Astrocyte of the cerebellum (primary cell): ENCODE results near the gene CYSTM1.

Experiments
- DNase-seq: peaks from one replicate; pipeline ENCODE4 v3.0.0-alpha.2; 2011; ENCODE audit warnings: low read depth
- H3K4me3 ChIP-seq: 2 replicates; pipeline ENCODE4 v1.5.1; 2011; ENCODE audit warnings: mild to moderate bottlenecking, low read depth, low read length, moderate library complexity
- CTCF ChIP-seq: IDR thresholded peaks from 2 replicates; pipeline ENCODE4 v1.5.1; 2012; ENCODE audit warnings: low read length, low read depth, moderate library complexity, mild to moderate bottlenecking; ENCODE audit errors: missing control alignments
- in situ Hi-C: cut with HindIII; loops from 2 replicates; pipeline ENCODE4 v1.10.0; 2017; ENCODE audit warnings: low sequenced_read_pairs

Gene CYSTM1

GRCh38 chr5:140260089-140260656, 85.2 kb downstream of the CYSTM1 start:
- in situ Hi-C loops, result loop anchor here (5.0 kb wide), 1 partner anchor 87 kb away; the partner anchor contains the start of gene HBEGF
- no peak for DNase-seq
- no peak for TF ChIP-seq CTCF
- no peak overlapping the region for H3K4me3 ChIP-seq

GRCh38 chr5:140261403-140262171, 86.6 kb downstream of the CYSTM1 start:
- peak; percentile 75 for DNase-seq
- H3K4me3 ChIP-seq, result no peak overlapping the region
- TF ChIP-seq CTCF, result no peak
- in situ Hi-C loops, result loop anchor here (5.0 kb wide), 1 partner anchor 86 kb away; the partner anchor contains the start of gene HBEGF

GRCh38 chr5:140262221-140262620, 87.2 kb downstream of the CYSTM1 start:
- TF ChIP-seq CTCF, result no peak
- DNase-seq, result no peak
- no peak overlapping the region for H3K4me3 ChIP-seq
- in situ Hi-C loops, result loop anchor here (5.0 kb wide), 1 partner anchor 85 kb away; the partner anchor contains the start of gene HBEGF

GRCh38 chr5:140262839-140263238, 87.9 kb downstream of the CYSTM1 start:
- no peak overlapping the region for H3K4me3 ChIP-seq
- no peak for DNase-seq
- no peak for TF ChIP-seq CTCF
- in situ Hi-C loops, result loop anchor here (5.0 kb wide), 1 partner anchor 84 kb away; the partner anchor contains the start of gene HBEGF

GRCh38 chr5:140265845-140266244, 90.9 kb downstream of the CYSTM1 start:
- no peak for TF ChIP-seq CTCF
- H3K4me3 ChIP-seq, result no peak overlapping the region
- no peak for DNase-seq
- in situ Hi-C loops, result no loop called here

GRCh38 chr5:140266471-140267200, 91.6 kb downstream of the CYSTM1 start:
- in situ Hi-C loops, result no loop called here
- DNase-seq, result no peak
- no peak overlapping the region for H3K4me3 ChIP-seq
- no peak for TF ChIP-seq CTCF
